HG03521 (cell line): ENCODE measurements around the gene CLEC6A.
"Not testable (repeated sequence)": the region's sequence is repeated elsewhere in the genome, so short reads cannot be mapped to it uniquely, and the experiment has no call there.

ENCODE experiments used
- ATAC-seq: cut with Tn5 transposase; IDR thresholded peaks from one replicate; pipeline ENCODE4 v1.9.1; 2021; ENCODE audit warnings: mild to moderate bottlenecking, moderate library complexity; ENCODE audit not compliant: unreplicated experiment

The CLEC6A gene

GRCh38 chr12:8455727-8456360 is at the start of gene CLEC6A:
Gene CLEC6A, plus strand, starts transcription at chr12:8455962. Its CDS starts 150 bp downstream, at chr12:8456112.
- no peak for ATAC-seq

DNA sequence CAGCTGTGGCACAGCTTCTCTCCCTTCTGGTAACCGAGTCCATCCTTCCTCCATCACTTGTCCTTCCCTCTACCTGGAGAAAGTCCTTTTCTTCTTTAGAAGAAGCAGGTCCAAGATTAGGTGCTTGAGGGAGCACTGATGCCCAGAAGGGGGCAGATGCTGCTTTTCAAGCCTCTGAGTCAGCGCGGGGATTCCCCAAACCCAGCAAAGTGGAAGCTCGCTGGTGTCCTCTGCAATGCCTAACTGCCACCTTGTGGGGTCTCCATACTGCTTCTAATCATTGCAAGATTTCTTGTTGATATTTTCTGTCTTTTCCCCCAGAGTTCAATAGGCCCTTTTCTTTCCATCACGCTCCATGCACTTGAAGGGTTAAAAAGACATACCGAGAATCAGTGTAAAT is 36.2 kb upstream of the CLEC6A start:
- ATAC-seq, result not testable (repeated sequence)

GRCh38 chr12:8420506-8420905 is 35.3 kb upstream of the CLEC6A start:
- ATAC-seq, result no peak

DNA sequence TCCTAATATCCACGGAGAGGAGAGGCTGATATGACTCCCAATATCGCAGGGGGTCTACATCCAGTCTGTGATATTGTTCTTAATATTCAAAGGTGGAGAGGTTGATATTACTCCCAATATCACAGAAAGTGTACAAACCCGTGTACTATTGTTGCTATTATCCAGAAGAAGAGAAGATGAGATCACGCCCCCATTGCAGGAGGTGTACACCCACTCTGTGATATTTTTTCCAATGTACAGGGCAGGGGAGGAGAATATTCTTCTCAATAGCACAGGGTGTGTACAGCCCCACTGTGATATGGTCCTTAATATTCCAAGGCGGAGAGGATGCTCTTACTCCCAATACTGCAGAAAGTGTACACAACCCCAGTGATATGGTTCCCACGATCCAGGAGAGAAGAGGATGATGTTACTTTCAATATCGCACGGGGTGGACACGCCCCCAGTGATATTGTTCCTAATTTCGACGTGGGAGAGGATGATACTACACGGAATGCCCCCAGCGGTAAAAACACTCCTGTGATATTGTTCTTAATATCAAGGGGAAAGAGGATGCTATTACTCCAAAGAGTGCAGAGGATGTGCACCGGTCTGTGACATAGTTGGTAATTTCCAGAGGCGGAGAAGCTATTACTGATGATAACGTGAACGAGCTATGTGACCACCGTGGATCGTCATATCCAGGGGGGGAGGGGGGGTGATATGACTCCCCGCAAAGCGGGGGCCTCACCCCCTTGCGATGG is 11.1 kb upstream of the CLEC6A start:
- not testable (repeated sequence) for ATAC-seq

- no peak for ATAC-seq
Observed at GRCh38 chr12:8445731-8446130, 10.0 kb upstream of the CLEC6A start.

DNA sequence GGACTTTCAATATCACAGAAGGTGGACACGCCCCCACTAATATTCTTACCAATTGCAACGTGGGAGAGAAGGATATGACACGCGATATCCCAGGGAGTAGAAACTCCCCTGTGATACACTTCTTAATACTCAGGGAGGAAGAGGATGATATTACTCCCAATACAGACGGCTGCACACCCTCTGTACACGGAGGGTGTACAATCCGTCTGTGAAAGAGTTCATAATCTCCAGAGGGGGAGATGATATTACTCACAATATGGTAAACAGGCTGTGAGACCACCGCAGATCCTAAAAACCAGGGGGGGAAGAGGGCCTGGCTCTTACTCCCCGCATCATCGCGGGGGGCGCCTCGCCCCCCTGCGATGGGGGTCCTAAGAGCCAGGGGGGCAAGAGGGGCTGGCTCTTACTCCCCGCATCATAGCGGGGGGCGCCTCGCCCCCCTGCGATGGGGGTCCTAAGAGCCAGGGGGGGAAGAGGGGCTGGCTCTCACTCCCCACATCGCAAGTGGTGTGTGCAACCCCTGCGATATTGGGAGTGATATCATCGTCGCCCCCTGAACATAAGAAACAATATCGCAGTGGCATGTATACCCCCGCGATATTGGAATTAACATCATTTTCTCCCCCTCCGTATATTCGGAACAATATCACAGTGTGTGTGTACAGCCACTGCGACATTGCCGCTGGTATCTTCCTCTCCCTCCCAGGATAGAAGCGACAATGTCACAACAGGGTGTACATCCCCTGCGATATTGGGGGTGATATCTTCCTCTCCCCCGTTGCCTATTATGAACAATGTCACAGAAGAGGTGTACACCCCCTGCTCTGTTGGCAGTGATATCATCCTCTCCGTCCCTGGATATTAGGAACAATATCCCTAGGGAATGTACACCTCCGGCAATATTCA is 8.9 kb upstream of the CLEC6A start:
- no peak for ATAC-seq

DNA sequence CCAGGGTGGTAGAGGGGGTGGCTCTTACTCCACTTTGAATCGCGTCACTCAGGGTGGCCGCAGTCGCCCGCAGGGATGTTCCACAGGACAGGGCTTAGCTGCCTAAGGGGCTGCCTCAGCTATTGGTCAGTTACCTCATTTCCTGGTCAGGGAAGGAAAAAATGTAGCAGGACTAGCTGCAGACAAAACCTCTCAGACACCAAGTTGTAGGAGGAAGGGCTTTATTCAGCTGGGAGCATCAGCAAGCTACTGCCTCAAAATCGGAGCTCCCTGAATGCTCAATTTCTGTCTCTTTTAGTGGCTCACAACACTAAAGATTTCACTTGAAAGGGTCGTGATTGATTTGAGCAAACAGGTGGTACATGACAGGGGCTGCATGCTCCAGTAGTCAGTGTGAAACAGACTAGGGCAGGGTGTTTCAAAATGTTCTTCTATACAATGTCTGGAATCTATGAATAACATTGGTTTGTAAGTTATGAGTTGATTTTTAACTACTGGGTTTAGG is 6.4 kb upstream of the CLEC6A start:
- ATAC-seq, result no peak

DNA sequence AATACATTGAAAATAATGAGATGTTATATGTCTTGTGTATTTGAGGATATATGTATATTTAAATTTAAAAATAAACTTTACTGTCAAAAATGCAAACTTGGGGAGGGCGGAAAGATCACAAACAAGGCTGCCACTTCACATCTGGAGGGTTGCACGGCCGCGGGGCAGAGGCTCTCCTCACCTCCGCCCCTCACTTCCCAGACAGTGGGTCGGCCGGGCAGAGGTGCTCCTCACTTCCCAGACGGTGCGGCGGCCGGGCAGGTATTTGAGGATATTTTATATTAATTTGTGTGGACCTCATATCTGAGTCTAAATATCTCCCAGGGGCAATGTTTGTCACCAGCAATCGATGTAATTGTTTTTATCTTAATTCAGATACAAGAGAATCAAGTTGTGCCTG is 3.7 kb upstream of the CLEC6A start:
- no peak for ATAC-seq

- ATAC-seq, result no peak
Observed at GRCh38 chr12:8453021-8453513, 2.7 kb upstream of the CLEC6A start.

GRCh38 chr12:8453796-8454195 is 2.0 kb upstream of the CLEC6A start:
- ATAC-seq, result no peak

DNA sequence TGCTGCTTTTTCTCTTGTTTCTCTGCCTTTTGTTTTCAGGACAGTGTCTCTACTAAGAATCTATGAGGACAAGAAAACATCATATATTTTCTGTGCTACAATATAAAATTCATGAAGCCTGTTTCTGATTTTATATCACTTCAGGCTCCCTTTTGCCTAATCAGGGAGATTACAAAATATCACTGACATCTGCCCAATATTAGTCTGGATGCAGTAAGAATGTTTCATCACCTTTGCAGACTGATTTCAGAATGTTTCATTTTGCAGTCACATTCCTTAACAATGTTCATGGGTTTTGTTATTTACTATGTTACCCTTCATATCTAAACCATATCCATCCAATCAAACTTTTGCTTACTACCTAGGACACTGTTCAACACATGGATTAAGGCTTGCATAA is 491 bp upstream of the CLEC6A start:
- ATAC-seq, result no peak

- ATAC-seq, result no peak
Observed at GRCh38 chr12:8461426-8461825, 5.7 kb downstream of the CLEC6A start.

GRCh38 chr12:8465301-8465996 is 9.7 kb downstream of the CLEC6A start:
- ATAC-seq, result no peak

DNA sequence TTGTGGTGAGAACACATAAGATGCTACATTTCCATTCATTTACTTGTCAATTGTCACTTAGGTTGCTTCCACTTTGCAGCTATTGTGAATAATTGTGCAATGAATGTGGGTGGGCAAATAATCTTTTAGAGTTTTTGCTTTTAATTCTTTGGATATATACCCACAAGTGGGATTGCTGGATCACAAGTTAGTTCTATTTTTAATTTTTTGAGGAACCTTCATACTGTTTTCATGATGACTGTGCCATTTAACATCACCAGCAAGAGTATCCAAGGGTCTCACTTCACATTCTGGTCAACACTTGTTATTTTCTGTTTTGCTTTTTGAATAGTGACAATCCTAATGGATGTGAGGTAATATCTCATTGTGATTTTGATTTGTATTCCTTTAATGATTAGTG is 10.5 kb downstream of the CLEC6A start:
- ATAC-seq, result no peak

DNA sequence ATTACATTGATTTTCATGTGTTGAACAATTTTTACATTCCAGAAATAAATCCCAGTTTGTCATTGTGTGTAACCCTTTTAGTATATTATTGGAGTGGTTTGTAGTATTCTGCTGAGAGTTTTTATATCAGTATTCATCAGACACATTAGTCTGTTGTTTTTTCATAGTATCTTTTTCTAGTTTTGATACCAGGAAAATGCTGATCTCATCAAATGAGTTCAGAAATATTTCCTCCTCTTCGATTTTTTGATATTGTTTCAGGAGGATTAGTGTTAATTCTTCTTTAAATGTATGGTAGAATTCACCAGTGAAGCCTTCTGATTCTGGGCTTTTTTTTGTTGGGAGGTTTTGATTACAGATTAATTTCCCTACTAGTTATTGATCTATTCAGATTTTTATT is 15.3 kb downstream of the CLEC6A start:
- ATAC-seq, result no peak

DNA sequence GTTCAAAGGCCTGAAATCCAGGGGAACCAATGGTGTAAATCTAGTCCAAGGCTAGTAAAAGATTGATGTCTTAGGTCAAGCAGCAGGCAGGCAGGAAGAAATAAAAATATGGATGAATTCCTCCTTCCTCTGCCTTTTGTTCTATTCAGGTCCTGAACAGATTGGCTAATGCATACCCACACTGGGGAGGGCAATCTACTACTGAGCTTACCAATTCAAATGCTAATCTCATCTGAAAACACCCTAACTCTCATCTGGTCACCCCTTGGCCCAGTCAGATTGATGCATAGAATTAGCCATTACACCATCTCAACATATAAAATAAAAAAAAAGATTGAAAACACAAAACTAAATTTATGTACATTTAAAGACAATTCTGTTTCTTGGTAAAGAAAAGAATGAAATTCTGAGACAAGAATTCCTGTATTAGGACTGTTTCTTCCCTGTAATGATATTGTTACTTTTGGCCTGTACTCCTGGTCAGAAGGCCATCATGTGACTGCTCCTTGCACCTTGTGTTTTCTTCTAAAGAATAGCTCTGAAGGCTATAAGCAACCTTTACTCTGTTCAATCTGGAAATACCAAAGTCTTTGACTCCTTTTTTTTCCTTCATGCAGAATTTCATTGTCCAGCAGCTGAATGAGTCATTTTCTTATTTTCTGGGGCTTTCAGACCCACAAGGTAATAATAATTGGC is 19.9 kb downstream of the CLEC6A start:
- ATAC-seq, result no peak

- no peak for ATAC-seq
Observed at GRCh38 chr12:8482571-8483061, 26.9 kb downstream of the CLEC6A start.

DNA sequence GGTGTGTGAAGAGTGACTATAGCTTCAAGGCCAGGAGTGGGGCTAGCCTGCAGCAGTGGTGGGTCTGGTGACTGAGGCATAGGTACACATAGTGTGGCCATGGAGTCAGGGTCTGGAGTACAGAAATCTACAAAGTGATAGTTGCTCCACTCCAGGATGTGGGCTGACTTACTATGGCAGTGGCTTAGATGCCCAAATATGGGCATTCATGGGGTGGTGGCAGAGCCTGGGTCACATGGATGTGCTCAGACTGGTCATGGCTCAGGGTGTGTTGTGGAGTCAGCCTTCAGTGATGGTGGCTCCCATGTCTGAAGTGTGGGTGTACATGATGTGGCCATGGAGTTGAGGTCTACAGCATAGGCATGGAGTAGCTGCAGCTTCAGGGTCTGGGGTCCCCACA is 27.3 kb downstream of the CLEC6A start:
- no peak for ATAC-seq

- no peak for ATAC-seq
Observed at GRCh38 chr12:8491646-8492530, 36.1 kb downstream of the CLEC6A start.
